ENCODE measurements around the gene LGALS9.

The LGALS9 gene

GRCh38 chr17:27597783-27598320 is 33.1 kb upstream of the LGALS9 start:
- H3K4me1 Mint-ChIP-seq: peaks cover 4 to 10% of the 10 kb centered on the region in 2 donors
- no peak overlapping the region for H3K4me3 Mint-ChIP-seq
- peaks cover 17 to 35% of the 10 kb centered on the region in 2 donors for H3K36me3 Mint-ChIP-seq
- DNase-seq (no peak), ATAC-seq (replicated peaks) (no peak)
- H3K27ac Mint-ChIP-seq: no peak overlapping the region
- no peaks in the 10 kb centered on the region for H3K9me3 Mint-ChIP-seq
- no peaks in the 10 kb centered on the region for H3K27me3 Mint-ChIP-seq

- Mint-ChIP-seq H3K4me1 (peaks cover 6 to 15% of the 10 kb centered on the region in 2 donors), H3K4me3 (no peak overlapping the region), H3K9me3 (no peaks in the 10 kb centered on the region), H3K27me3 (no peaks in the 10 kb centered on the region), H3K36me3 (peaks cover 17 to 38% of the 10 kb centered on the region in 2 donors), H3K27ac (no peak overlapping the region)
- ATAC-seq (replicated peaks): no peak
- DNase-seq: no peak
Measured at GRCh38 chr17:27598337-27599050, 32.5 kb upstream of the LGALS9 start.

GRCh38 chr17:27600471-27600870 is 30.5 kb upstream of the LGALS9 start:
- ATAC-seq (replicated peaks) (no peak), DNase-seq (no peak)
- Mint-ChIP-seq H3K36me3 (peaks cover 12 to 31% of the 10 kb centered on the region in 2 donors), H3K27ac (no peak overlapping the region), H3K9me3 (no peaks in the 10 kb centered on the region), H3K4me3 (no peak overlapping the region), H3K27me3 (no peaks in the 10 kb centered on the region), H3K4me1 (peaks cover 6 to 15% of the 10 kb centered on the region in 2 donors)

- DNase-seq (peak; percentile 57), ATAC-seq (replicated peaks) (peak; percentile 35 to 44)
- Mint-ChIP-seq H3K27ac (no peak overlapping the region), H3K9me3 (no peaks in the 10 kb centered on the region), H3K36me3 (peaks cover 16 to 31% of the 10 kb centered on the region in 2 donors), H3K27me3 (no peaks in the 10 kb centered on the region), H3K4me1 (peaks cover 6 to 15% of the 10 kb centered on the region in 2 donors), H3K4me3 (no peak overlapping the region)
Measured at GRCh38 chr17:27601069-27601974, 29.7 kb upstream of the LGALS9 start.

DNA sequence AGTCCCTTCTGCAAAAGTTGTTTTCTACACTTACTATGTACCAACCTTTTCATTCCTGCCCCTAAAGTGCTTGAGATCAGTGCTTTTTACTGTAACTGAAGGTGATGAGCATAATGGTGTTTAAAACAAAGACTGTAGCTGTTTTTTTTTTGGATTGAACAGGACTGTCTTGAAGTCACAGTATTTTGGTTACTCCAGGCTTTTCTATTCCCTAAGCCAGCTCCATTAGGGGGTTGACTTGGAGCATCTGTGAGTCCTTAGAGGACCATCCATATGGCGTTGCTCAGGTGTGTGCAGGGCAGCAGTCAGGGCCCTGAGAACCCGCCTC is 29.0 kb upstream of the LGALS9 start:
- peaks cover 11 to 29% of the 10 kb centered on the region in 2 donors for H3K36me3 Mint-ChIP-seq
- no peak overlapping the region for H3K27ac Mint-ChIP-seq
- ATAC-seq (replicated peaks): no peak

GRCh38 chr17:27602721-27603420 is 28.1 kb upstream of the LGALS9 start:
- no peaks in the 10 kb centered on the region for H3K9me3 Mint-ChIP-seq
- no peak overlapping the region for H3K27ac Mint-ChIP-seq
- H3K36me3 Mint-ChIP-seq: peaks cover 18 to 32% of the 10 kb centered on the region in 2 donors
- no peaks in the 10 kb centered on the region for H3K27me3 Mint-ChIP-seq
- ATAC-seq (replicated peaks) (peak; percentile 76), DNase-seq (peak; percentile 61)
- peaks cover 6 to 15% of the 10 kb centered on the region in 2 donors for H3K4me1 Mint-ChIP-seq
- H3K4me3 Mint-ChIP-seq: no peak overlapping the region

More for the DNA sequence above, 29.0 kb upstream of the LGALS9 start:
- DNase-seq: no peak
- peaks cover 6 to 15% of the 10 kb centered on the region in 2 donors for H3K4me1 Mint-ChIP-seq
- no peaks in the 10 kb centered on the region for H3K27me3 Mint-ChIP-seq
- no peaks in the 10 kb centered on the region for H3K9me3 Mint-ChIP-seq
- H3K4me3 Mint-ChIP-seq: no peak overlapping the region

- no peaks in the 10 kb centered on the region for H3K9me3 Mint-ChIP-seq
- no peak for DNase-seq
Measured at GRCh38 chr17:27603421-27603770, 27.6 kb upstream of the LGALS9 start.

DNA sequence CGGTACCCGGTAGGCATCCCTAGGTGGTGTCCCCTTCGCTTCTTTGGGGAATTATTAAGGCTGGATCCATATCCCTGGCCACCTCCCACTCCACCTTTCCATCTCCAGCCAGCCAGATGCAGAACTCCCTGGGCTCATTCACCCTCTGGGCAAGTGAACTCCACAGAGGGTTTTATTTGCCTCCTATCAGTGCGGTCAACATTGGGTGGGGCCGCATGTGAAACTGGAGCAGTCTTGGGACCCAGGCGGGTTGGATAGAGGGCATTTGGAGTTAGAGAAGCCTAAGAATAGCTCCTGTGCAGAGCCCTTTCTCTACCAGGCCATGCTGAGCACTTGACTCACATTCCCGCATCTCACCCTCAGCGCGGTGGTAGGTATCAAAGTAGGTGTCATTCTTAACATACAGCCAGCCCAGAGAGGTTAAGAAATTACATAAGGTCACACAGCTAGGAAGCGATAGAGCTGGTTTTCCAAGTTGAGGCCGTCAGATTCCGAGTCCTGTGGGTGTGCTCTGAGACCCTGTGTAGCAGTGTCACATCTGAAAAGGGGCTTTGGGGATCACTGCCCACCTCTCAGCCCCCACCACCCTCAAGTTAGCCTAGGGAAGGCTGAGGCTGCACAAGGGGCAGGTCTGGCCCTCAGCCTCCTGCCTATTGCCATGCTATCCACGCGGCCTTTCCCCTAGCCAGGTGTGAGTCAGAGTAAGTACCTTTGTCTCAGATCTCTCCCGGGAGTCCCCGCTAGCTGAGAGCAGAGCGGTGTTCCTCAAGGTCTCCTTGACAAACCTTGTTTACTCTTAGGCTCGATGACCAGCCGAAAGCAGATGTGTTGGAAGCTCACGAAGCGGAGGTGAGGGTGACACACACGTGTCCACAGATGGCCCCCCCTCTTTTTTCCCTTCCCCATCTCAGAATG is 26.9 kb upstream of the LGALS9 start:
- no peaks in the 10 kb centered on the region for H3K9me3 Mint-ChIP-seq
- peaks cover 25 to 31% of the 10 kb centered on the region in 2 donors for H3K36me3 Mint-ChIP-seq
- H3K27me3 Mint-ChIP-seq: no peaks in the 10 kb centered on the region
- no peak overlapping the region for H3K4me3 Mint-ChIP-seq
- H3K4me1 Mint-ChIP-seq: peaks cover 7 to 15% of the 10 kb centered on the region in 2 donors
- DNase-seq (no peak), ATAC-seq (replicated peaks) (no peak)
- no peak overlapping the region for H3K27ac Mint-ChIP-seq

More at GRCh38 chr17:27603421-27603770, 27.6 kb upstream of the LGALS9 start:
- Mint-ChIP-seq H3K4me1 (peaks cover 7 to 15% of the 10 kb centered on the region in 2 donors), H3K27ac (no peak overlapping the region), H3K27me3 (no peaks in the 10 kb centered on the region), H3K36me3 (peaks cover 19 to 30% of the 10 kb centered on the region in 2 donors), H3K4me3 (no peak overlapping the region)
- ATAC-seq (replicated peaks): no peak

DNA sequence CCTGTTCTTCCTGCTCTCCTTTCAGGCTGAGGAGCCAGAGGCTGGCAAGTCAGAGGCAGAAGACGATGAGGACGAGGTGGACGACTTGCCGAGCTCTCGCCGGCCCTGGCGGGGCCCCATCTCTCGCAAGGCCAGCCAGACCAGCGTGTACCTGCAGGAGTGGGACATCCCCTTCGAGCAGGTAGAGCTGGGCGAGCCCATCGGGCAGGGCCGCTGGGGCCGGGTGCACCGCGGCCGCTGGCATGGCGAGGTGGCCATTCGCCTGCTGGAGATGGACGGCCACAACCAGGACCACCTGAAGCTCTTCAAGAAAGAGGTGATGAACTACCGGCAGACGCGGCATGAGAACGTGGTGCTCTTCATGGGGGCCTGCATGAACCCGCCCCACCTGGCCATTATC is 25.6 kb upstream of the LGALS9 start:
- Mint-ChIP-seq H3K4me1 (peaks cover 6 to 10% of the 10 kb centered on the region in 2 donors), H3K36me3 (peaks cover 32 to 35% of the 10 kb centered on the region in 2 donors), H3K27ac (no peak overlapping the region), H3K9me3 (no peaks in the 10 kb centered on the region), H3K27me3 (no peaks in the 10 kb centered on the region), H3K4me3 (no peak overlapping the region)
- ATAC-seq (replicated peaks) (no peak), DNase-seq (no peak)

- Mint-ChIP-seq H3K9me3 (no peaks in the 10 kb centered on the region), H3K4me3 (no peak overlapping the region), H3K27ac (no peak overlapping the region), H3K27me3 (no peaks in the 10 kb centered on the region), H3K36me3 (peaks cover 33 to 38% of the 10 kb centered on the region in 2 donors), H3K4me1 (peaks cover 7 to 8% of the 10 kb centered on the region in 2 donors)
- DNase-seq: no peak
- no peak for ATAC-seq (replicated peaks)
Measured at GRCh38 chr17:27607521-27608091, 23.4 kb upstream of the LGALS9 start.

DNA sequence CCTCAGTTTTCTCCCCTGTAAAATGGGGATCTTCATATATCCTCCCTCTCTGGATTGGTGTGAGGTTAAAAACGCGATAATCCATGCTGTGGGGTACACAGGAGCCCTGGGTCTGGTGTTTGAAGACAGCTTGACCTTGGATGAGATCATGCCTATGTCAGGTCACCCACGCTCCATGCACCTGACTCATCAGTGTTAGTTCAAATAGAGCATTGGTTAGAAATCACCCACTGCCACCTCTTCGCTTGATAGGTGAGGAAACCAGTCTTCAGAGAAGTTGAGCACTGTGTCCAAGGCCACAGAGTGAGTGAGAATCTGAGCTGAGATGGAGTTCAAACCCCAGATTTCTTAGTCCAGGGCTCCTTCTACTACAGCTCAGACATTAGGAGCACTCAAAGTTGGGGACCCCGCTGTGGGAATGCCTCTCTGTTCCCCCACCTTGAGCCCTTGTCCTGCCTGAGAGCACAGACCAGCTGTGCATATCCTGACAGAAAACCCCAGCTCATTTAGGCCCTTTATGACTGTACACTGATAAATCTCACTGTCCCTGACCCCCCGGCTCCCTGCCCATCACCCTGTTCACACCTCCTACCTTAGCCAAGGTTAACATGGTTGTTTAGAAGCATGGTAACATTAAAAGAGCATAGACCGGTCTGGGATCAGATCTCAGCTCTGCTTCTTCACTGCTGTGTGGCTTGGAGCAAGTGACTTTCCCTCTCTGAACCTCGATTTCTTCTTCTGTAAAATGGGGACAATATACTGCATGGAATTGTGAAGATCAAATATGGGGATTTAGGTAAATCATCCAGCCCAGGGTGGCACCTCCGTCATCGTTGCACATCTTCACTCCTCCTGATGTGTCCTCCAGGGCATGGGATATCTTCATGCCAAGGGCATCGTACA is 22.4 kb upstream of the LGALS9 start:
- peaks cover 38 to 39% of the 10 kb centered on the region in 2 donors for H3K36me3 Mint-ChIP-seq
- H3K27ac Mint-ChIP-seq: no peak overlapping the region
- peaks cover 0 to 3% of the 10 kb centered on the region in 2 donors for H3K4me1 Mint-ChIP-seq
- H3K9me3 Mint-ChIP-seq: no peaks in the 10 kb centered on the region
- H3K27me3 Mint-ChIP-seq: no peaks in the 10 kb centered on the region
- no peak overlapping the region for H3K4me3 Mint-ChIP-seq
- DNase-seq (no peak), ATAC-seq (replicated peaks) (peak in 1 of 2 donors; percentile 38)

GRCh38 chr17:27609611-27610303 is 21.2 kb upstream of the LGALS9 start:
- peaks cover 0 to 3% of the 10 kb centered on the region in 2 donors for H3K4me1 Mint-ChIP-seq
- H3K4me3 Mint-ChIP-seq: no peak overlapping the region
- H3K27ac Mint-ChIP-seq: no peak overlapping the region
- ATAC-seq (replicated peaks) (peak; percentile 72 to 76), DNase-seq (no peak)
- no peaks in the 10 kb centered on the region for H3K27me3 Mint-ChIP-seq
- no peaks in the 10 kb centered on the region for H3K9me3 Mint-ChIP-seq
- H3K36me3 Mint-ChIP-seq: peaks cover 43 to 46% of the 10 kb centered on the region in 2 donors

Data from stimulated activated naive B cell treated with anti-CD40 and anti-IgM and Interleukin-4, amounts not matched to agents 10 μg/mL and 1 μg/mL and 100 μg/mL, for 72 hours (primary cell).